GM12874 (cell line): ENCODE measurements around the gene GNPTG.
A peak's percentile ranks its signal among the peaks of the same experiment; 100 is the strongest.

Source experiments
- CTCF ChIP-seq: IDR thresholded peaks from 2 replicates; pipeline ENCODE4 v1.5.1; 2011; ENCODE audit warnings: low read depth, mild to moderate bottlenecking, control low read depth, low read length, moderate library complexity; ENCODE audit not compliant: insufficient read depth

GNPTG gene

GRCh38 chr16:1357906-1358566 is 6.3 kb downstream of the GNPTG start:
- TF ChIP-seq CTCF: no peak

GRCh38 chr16:1361685-1362360 is 10.1 kb downstream of the GNPTG start:
- no peak for TF ChIP-seq CTCF

GRCh38 chr16:1362807-1363206 is 11.1 kb downstream of the GNPTG start:
- TF ChIP-seq CTCF: no peak

GRCh38 chr16:1363501-1364041 is 11.8 kb downstream of the GNPTG start:
- peak; percentile 95 for TF ChIP-seq CTCF

- TF ChIP-seq CTCF: no peak
Observed at GRCh38 chr16:1364510-1364909, 12.8 kb downstream of the GNPTG start.

- no peak for TF ChIP-seq CTCF
Observed at GRCh38 chr16:1366060-1366711, 14.5 kb downstream of the GNPTG start.

- no peak for TF ChIP-seq CTCF
Observed at GRCh38 chr16:1366712-1367299, 15.1 kb downstream of the GNPTG start.
